Astrocyte (in vitro differentiated cells and primary cell): ENCODE data around the gene NR1H2. TPM values are rescaled to one million over a fixed set of nuclear protein-coding genes. Genes with fewer than 3 reads are reported as not detected.

Source experiments
- DNase-seq: peaks from one replicate; pipeline ENCODE4 v3.0.0-alpha.2; 2010; ENCODE audit warnings: low read depth
- FAIRE-seq: peaks from 2 replicates; lab custom pipeline; 2011; peaks lifted over from hg19 to GRCh38; lab: Jason Lieb, UNC
- H2AFZ ChIP-seq: 2 replicates; pipeline ENCODE4 v1.6.0; 2012; ENCODE audit warnings: low read depth, low read length, inconsistent platforms
- H3K27ac ChIP-seq: 2 replicates; pipeline ENCODE4 v1.5.1; 2011; ENCODE audit warnings: low read depth, low read length, inconsistent platforms
- H3K27me3 ChIP-seq: 2 replicates; pipeline ENCODE4 v1.6.0; 2011; ENCODE audit warnings: low read length, inconsistent platforms; ENCODE audit not compliant: insufficient read depth
- H3K36me3 ChIP-seq: 2 replicates; pipeline ENCODE4 v1.5.1; 2011; ENCODE audit warnings: low read length, inconsistent platforms; ENCODE audit not compliant: insufficient read depth
- H3K4me1 ChIP-seq: 2 replicates; pipeline ENCODE4 v1.5.1; 2011; ENCODE audit warnings: low read length, inconsistent platforms; ENCODE audit not compliant: insufficient read depth
- H3K4me2 ChIP-seq: 2 replicates; pipeline ENCODE4 v1.6.0; 2012; ENCODE audit warnings: low read length, inconsistent platforms
- H3K4me3 ChIP-seq: 2 replicates; pipeline ENCODE4 v1.5.1; 2011; ENCODE audit warnings: low read depth, mild to moderate bottlenecking, low read length, inconsistent platforms; ENCODE audit not compliant: insufficient read depth
- H3K79me2 ChIP-seq: 2 replicates; pipeline ENCODE4 v1.6.0; 2012; ENCODE audit warnings: mild to moderate bottlenecking, low read length, inconsistent platforms; ENCODE audit not compliant: insufficient read depth
- H3K9ac ChIP-seq: 2 replicates; pipeline ENCODE4 v1.6.0; 2012; ENCODE audit warnings: mild to moderate bottlenecking, low read length, inconsistent platforms
- H3K9me3 ChIP-seq: 2 replicates; pipeline ENCODE4 v1.5.1; 2012; ENCODE audit warnings: low read depth, mild to moderate bottlenecking, low read length, inconsistent platforms; ENCODE audit not compliant: insufficient read depth
- H4K20me1 ChIP-seq: 2 replicates; pipeline ENCODE4 v1.6.0; 2012; ENCODE audit warnings: low read length, inconsistent platforms; ENCODE audit not compliant: insufficient read depth
- H3K27ac Mint-ChIP-seq: one replicate; pipeline ENCODE4 v1.8.0; 2021; ENCODE audit warnings: mild to moderate bottlenecking, mixed read lengths; ENCODE audit not compliant: unreplicated experiment
- H3K27me3 Mint-ChIP-seq: one replicate; pipeline ENCODE4 v1.8.0; 2021; ENCODE audit warnings: low read depth, mixed read lengths; ENCODE audit not compliant: unreplicated experiment
- H3K36me3 Mint-ChIP-seq: one replicate; pipeline ENCODE4 v1.8.0; 2021; ENCODE audit warnings: low read depth, mixed read lengths; ENCODE audit not compliant: unreplicated experiment
- H3K4me1 Mint-ChIP-seq: one replicate; pipeline ENCODE4 v1.8.0; 2021; ENCODE audit warnings: low read depth, mixed read lengths; ENCODE audit not compliant: unreplicated experiment
- H3K4me3 Mint-ChIP-seq: one replicate; pipeline ENCODE4 v1.8.0; 2021; ENCODE audit warnings: mild to moderate bottlenecking, moderate library complexity, mixed read lengths; ENCODE audit not compliant: unreplicated experiment
- H3K9me3 Mint-ChIP-seq: one replicate; pipeline ENCODE4 v1.8.0; 2021; ENCODE audit warnings: mild to moderate bottlenecking, mixed read lengths; ENCODE audit not compliant: unreplicated experiment
- CTCF ChIP-seq: IDR thresholded peaks from 2 replicates; pipeline ENCODE4 v1.5.1; 2011; ENCODE audit warnings: low read depth, mild to moderate bottlenecking, inconsistent platforms, low read length, moderate library complexity; ENCODE audit not compliant: insufficient read depth
- EZH2 ChIP-seq: IDR thresholded peaks from 2 replicates; pipeline ENCODE4 v1.6.1; 2012; ENCODE audit warnings: mild to moderate bottlenecking, low read length, inconsistent platforms; ENCODE audit not compliant: insufficient read depth
- total RNA-seq: library from RNA; stranded (reverse); gene quantifications from 2 replicates; pipeline ENCODE4 v1.2.1, GENCODE V29; 2021

NR1H2 gene
- total RNA-seq, 1 donor from 2014 or later, result 33.4 TPM

DNA sequence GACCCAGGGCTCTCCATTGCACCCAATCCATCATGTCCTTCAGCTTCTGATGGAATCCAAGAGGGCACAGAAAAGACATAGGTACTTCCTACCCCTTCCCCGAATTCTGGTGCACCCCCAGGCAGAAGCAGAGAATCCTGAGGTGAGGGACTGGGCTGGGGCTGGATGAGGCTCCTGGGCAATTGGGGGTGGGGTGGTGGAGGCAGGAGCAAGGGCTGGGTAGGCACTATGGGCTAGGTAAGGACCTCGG lies 44.3 kb upstream of the NR1H2 start:
- Mint-ChIP-seq H3K27me3 (no peaks in the 10 kb centered on the region), H3K36me3 (peaks cover 2% of the 10 kb centered on the region), H3K9me3 (peaks cover 25% of the 10 kb centered on the region), H3K4me1 (no peaks in the 10 kb centered on the region), H3K4me3 (no peak overlapping the region), H3K27ac (no peak overlapping the region)
- H3K27ac ChIP-seq, result no peak overlapping the region
- FAIRE-seq (no peak), DNase-seq (no peak)
- no peak overlapping the region for H3K4me2 ChIP-seq
- H4K20me1 ChIP-seq, result no peaks in the 10 kb centered on the region
- no peaks in the 10 kb centered on the region for H3K36me3 ChIP-seq
- no peak overlapping the region for H2AFZ ChIP-seq
- no peaks in the 10 kb centered on the region for H3K79me2 ChIP-seq
- H3K4me3 ChIP-seq, result no peak overlapping the region
- peaks cover 25% of the 10 kb centered on the region for H3K27me3 ChIP-seq
- no peak overlapping the region for H3K9ac ChIP-seq
- H3K4me1 ChIP-seq, result peaks cover 8% of the 10 kb centered on the region
- TF ChIP-seq EZH2, result peak; percentile 15
- no peak for TF ChIP-seq CTCF
- peaks cover 5% of the 10 kb centered on the region for H3K9me3 ChIP-seq

DNA sequence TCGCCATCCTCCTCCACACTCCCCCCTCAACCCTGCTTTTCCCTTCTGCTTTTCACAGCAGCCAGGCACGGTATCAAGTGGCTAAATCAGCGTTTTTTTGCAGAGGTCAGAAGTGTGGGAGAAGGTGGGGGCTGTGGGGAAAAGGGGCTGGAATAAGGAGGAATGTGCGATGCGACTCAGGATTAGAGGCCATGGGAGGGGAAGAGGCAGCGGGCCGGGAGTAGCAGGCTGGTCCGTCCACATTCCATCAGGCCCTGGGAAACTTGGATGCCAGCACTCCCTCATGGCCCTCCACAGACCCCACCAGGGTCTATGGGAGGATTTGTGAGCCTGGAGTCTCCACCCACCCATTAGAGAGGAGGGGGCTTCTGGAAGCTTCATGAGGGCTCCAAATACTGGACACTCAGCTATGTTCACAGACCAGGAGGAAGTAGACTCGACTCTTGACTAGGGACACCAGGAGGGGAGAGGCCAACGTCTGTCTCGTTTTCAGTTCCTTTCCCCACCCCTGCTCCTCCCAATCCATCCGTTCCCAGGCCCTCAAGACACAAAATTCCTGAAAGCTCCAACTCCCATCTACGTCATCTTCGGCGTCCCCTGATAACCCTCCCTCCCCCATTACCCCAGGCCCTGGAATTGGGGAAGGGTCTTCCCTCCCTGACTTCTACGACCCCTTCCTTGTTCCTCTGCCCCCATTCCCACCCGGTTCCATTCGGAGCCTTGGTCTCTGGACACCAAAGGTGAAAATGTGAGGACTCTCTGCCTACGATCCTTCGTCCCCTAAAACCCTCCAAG lies 43.8 kb upstream of the NR1H2 start:
- FAIRE-seq (no peak), DNase-seq (no peak)
- H2AFZ ChIP-seq, result no peak overlapping the region
- peaks cover 20% of the 10 kb centered on the region for H3K27me3 ChIP-seq
- no peak overlapping the region for H3K4me3 ChIP-seq
- Mint-ChIP-seq H3K4me3 (no peak overlapping the region), H3K27ac (no peak overlapping the region), H3K27me3 (no peaks in the 10 kb centered on the region), H3K9me3 (peaks cover 22% of the 10 kb centered on the region), H3K36me3 (peaks cover 2% of the 10 kb centered on the region), H3K4me1 (no peaks in the 10 kb centered on the region)
- H3K79me2 ChIP-seq, result no peaks in the 10 kb centered on the region
- TF ChIP-seq CTCF, result no peak
- peak; percentile 4 for TF ChIP-seq EZH2
- H4K20me1 ChIP-seq, result no peaks in the 10 kb centered on the region
- H3K9me3 ChIP-seq, result peaks cover 5% of the 10 kb centered on the region
- H3K4me1 ChIP-seq, result peaks cover 8% of the 10 kb centered on the region
- H3K27ac ChIP-seq, result no peak overlapping the region
- H3K4me2 ChIP-seq, result peak overlapping the region; percentile 81
- no peak overlapping the region for H3K9ac ChIP-seq
- no peaks in the 10 kb centered on the region for H3K36me3 ChIP-seq

- Histone ChIP-seq H3K4me3 (peak overlapping the region; percentile 59), H3K79me2 (no peaks in the 10 kb centered on the region), H3K9me3 (peaks cover 5% of the 10 kb centered on the region), H3K27ac (no peak overlapping the region), H3K4me1 (peaks cover 8% of the 10 kb centered on the region), H4K20me1 (no peaks in the 10 kb centered on the region), H3K4me2 (peak overlapping the region; percentile 81), H3K36me3 (no peaks in the 10 kb centered on the region), H2AFZ (peak overlapping the region; percentile 97), H3K9ac (peak overlapping the region; percentile 47), H3K27me3 (peaks cover 15% of the 10 kb centered on the region)
- peaks cover 20% of the 10 kb centered on the region for H3K9me3 Mint-ChIP-seq
- FAIRE-seq (no peak), DNase-seq (peak; percentile 57)
- no peak for TF ChIP-seq CTCF
- no peak for TF ChIP-seq EZH2
- H3K36me3 Mint-ChIP-seq, result peaks cover 2% of the 10 kb centered on the region
- no peaks in the 10 kb centered on the region for H3K4me1 Mint-ChIP-seq
- H3K27ac Mint-ChIP-seq, result no peak overlapping the region
- no peak overlapping the region for H3K4me3 Mint-ChIP-seq
- H3K27me3 Mint-ChIP-seq, result no peaks in the 10 kb centered on the region
These were observed 43.0 kb upstream of the NR1H2 start for GRCh38 chr19:50333235-50333736.
